Neural progenitor cell (in vitro differentiated cells): Measurements from ENCODE around the gene VOPP1.

ENCODE experiments used
- CTCF ChIP-seq: fragments of 200-600 bp; sonication (generic); IDR thresholded peaks from 2 replicates; pipeline ENCODE4 v1.5.1; 2017; ENCODE audit warnings: antibody characterized with exemption, mild to moderate bottlenecking
- EZH2 ChIP-seq: fragments of 200-600 bp; sonication (generic); IDR thresholded peaks from 2 replicates; pipeline ENCODE4 v1.6.1; 2017; ENCODE audit warnings: antibody characterized with exemption, mild to moderate bottlenecking, moderate library complexity

- TF ChIP-seq CTCF (no peak), EZH2 (no peak)
Measured at GRCh38 chr7:55572378-55573233, at the start of gene VOPP1.
